GM19328 (cell line): Measurements from ENCODE around the gene VSIG4.

Experiments used
- ATAC-seq: cut with Tn5 transposase; IDR thresholded peaks from one replicate; pipeline ENCODE4 v1.9.1; 2021; ENCODE audit warnings: mild to moderate bottlenecking, moderate library complexity; ENCODE audit not compliant: unreplicated experiment

The VSIG4 gene

DNA sequence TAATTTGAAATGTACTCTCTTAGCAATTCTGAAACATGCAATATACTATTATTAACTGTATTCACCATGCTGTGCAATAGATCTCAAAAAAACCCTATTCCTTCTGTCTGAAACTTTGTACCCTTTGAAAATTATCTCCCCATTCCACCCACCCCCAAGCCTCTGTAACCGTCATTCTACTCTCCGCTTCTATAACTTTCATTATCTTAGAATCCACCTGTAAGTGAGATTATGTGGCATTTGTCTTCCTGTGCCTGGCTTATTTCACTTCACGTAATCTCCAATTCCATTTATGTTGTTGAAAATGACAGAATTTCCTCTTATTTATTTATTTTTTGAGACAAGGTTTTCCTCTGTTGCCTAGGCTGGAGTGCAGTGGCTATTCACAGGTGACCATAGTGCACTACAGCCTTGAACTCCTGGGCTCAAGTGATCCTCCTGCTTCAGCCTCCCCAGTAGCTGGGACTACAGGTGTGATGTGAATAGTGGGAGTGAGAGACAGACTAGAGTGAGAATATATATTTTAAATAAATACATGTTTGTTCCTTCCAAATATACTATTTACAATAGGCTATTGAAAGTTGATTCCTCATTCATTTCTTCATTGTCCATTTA lies 30.5 kb downstream of the VSIG4 start:
- ATAC-seq: no peak

- ATAC-seq: no peak
These were observed 31.4 kb downstream of the VSIG4 start for GRCh38 chrX:66008328-66008970.

GRCh38 chrX:66007851-66008250 lies 32.0 kb downstream of the VSIG4 start:
- no peak for ATAC-seq

DNA sequence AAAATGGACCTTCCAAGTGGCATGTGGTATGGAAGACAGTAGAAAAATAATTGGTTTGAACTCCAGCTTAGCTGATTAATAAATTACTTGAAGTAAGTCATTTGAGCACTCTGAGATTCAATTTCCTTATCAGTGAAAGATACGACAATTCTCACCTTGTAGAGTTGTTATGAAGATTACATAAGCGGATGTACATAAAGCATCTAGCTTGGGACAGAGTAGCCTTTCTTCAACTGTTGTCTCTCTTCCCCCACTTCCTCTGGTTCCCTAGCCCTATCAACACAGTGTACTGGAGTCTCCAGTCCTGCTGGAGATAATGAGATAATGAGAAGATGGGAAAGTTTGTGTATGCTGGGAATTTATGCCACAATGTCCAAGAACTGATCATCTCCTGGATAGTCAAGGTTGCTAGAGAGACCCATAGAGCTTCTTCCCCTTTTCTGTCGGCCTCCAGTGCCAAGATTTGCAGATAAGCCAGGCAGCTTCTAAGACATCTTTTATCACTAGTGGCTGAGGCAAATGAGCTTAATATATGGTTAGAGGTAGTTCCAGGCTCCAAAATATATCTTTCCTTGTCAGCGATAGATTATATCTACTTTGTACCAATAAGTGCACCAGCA lies 33.9 kb downstream of the VSIG4 start:
- no peak for ATAC-seq

GRCh38 chrX:66004928-66005829 lies 34.7 kb downstream of the VSIG4 start:
- no peak for ATAC-seq

- no peak for ATAC-seq
These were observed 36.8 kb downstream of the VSIG4 start for GRCh38 chrX:66002824-66003680.

GRCh38 chrX:66001596-66001995 lies 38.3 kb downstream of the VSIG4 start:
- ATAC-seq: no peak

DNA sequence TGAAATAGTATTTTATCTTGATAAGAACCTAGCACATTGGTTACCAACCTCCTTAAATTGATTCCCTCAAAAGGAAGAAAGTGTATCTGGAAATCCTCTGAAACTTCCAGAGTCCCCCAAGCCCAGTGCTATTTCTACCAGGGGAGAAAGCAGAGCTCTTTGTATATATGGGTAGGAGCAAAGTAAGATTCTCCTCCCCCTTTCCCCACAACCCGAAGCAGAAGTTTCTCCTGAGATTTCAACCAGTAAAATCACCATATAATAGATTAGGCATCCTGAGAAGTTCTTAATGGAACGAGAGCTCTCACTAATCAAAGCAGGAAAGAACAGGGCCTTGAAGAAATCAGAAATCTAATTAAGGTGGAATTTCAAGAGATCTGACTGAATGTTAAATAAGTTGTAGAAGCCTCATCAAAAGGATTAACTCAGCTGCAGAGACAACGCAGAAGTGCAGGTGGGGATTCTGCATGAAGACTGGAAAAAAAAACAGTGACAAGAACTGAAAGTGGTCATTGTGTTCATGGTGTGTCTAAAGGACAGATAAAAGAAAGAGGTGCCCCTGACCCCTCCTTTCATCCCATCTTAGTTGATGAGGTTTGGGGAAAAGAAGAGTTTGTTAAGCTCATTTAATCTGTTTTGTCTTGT lies 39.1 kb downstream of the VSIG4 start:
- no peak for ATAC-seq

GRCh38 chrX:66000178-66000577 lies 39.7 kb downstream of the VSIG4 start:
- no peak for ATAC-seq

DNA sequence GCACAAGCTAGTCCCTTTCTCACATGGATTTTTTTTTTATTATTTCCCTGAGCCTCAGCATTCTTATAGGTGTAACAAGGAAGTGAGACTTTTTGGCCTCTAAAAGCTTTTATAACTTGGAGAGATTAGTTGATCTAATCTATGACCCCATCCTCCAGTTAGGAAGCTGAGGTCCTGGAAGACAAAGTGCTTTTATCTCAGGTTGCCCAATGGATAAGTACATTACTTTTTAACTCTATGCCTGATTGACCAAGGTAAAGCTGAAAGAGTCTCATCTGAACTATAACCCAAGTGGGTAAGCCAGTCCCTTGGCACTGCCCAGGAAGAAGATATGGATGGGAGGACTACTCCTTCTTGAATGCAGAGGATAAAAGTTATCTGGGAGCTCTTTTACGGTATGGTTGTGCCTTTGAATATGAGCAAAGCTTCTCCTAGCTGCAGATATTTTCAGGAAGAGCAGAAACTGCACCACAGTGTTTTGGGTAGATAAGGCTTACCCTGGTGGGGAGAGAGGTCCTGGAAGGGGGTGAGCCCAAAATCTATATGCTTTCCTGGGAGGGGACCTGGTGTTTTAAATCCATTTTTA lies 40.2 kb downstream of the VSIG4 start:
- ATAC-seq: no peak

- no peak for ATAC-seq
These were observed 40.8 kb downstream of the VSIG4 start for GRCh38 chrX:65999029-65999562.

GRCh38 chrX:65997978-65998717 lies 41.7 kb downstream of the VSIG4 start:
- no peak for ATAC-seq

DNA sequence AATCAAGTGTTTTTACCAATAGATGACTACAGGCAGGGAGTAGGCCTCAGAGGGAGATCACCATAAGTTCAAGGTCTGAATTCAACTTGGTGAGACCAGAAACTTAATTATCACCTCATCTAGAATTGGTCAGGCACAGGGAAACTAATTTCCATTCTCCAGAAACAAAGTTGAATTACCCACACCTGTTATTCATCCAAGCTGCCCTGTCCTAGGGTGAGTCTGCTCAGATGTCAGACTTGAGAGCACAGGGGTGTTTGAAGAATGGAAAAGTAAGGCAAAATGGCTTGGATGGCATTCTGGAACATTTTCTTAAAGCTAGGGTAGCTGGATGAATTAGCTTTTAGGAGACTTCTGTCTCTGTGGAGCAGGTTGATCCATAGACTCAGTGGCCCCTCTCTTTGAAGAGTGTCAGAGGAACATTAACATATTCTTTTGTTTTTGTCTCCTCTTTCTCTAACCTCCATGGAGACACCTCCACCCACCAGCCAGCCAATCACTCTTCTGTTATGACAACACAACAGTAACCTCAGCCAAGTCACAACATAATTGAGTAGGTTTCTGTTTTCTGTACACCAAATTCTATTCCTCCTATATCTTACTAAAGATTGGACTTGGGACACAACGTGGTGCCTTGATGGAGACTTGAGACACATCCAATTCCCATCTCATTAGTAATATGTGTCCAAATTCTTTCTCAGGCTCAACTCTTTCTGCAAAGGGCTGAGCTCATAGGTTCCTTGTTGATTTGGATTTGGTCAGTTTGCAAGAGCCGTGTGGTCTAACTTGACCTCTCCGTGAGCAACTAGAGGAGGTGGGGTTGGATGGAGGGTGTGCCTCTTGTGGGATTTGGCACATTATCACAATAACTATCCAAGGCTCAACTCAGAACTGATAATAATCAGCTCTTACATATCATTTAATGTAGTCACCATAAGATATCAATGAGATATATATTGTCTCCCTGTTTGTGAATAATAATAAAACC lies 45.1 kb downstream of the VSIG4 start:
- no peak for ATAC-seq

- ATAC-seq: no peak
These were observed 45.9 kb downstream of the VSIG4 start for GRCh38 chrX:65993915-65994460.

DNA sequence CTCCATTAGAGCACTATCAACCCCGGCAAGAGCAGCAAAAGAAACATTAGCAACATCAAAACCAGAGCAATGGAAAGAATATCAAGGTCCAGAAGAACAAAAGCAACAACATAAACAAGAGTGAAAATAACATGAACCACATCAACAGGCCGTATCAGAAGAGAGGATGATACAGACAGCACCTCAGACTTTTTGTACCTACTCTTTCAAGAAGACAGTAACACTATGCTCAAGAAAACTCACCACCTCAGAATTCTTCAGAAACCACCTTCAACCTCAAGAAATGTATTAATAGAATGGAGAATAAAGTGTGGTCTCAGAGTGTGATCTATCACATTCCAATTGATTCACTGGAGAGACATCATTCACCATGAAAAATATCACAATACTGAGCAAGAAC lies 46.5 kb downstream of the VSIG4 start:
- no peak for ATAC-seq

- no peak for ATAC-seq
These were observed 49.2 kb downstream of the VSIG4 start for GRCh38 chrX:65990702-65991101.

DNA sequence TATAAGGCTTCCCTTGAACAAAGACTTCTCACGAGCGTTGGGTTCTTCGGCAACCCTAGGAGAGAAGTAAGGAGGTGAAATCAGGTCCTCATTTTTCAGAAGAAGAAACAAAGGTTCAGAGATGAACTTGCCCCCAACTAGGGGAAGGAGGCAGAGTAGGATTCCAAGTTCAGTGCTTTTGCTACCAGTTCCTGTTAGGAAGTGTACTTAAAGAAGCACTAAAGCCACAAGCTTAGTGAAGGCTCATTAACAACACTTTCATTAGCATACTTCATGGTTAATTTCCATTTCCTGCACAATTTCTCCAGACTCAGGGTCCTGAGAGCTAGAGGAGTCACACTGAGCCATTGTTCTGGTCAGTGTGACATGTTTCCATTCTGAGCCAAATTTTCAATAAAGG lies 52.1 kb downstream of the VSIG4 start:
- ATAC-seq: no peak
